HEK293 (cell line): ENCODE results near the gene DHDH.

Source experiments
- AEBP2 ChIP-seq: fragments of 450-650 bp; formaldehyde crosslinking; IDR thresholded peaks from 2 replicates; pipeline ENCODE4 v1.5.1; 2016; ENCODE audit warnings: missing biosample characterization, missing genetic modification characterization, borderline replicate concordance
- GLI4 ChIP-seq: fragments of 450-650 bp; formaldehyde crosslinking; IDR thresholded peaks from 2 replicates; pipeline ENCODE4 v1.5.1; 2016; ENCODE audit warnings: missing biosample characterization, missing genetic modification characterization
- KLF10 ChIP-seq: fragments of 450-650 bp; IDR thresholded peaks from 2 replicates; pipeline ENCODE4 v1.5.1; 2018; ENCODE audit warnings: missing biosample characterization, mild to moderate bottlenecking, missing genetic modification characterization
- KLF8 ChIP-seq: fragments of 450-650 bp; formaldehyde crosslinking; IDR thresholded peaks from 2 replicates; pipeline ENCODE4 v1.5.1; 2016; ENCODE audit warnings: missing biosample characterization, missing genetic modification characterization
- MEIS1 ChIP-seq: sonication (generic); formaldehyde crosslinking; IDR thresholded peaks from 2 replicates; pipeline ENCODE4 v1.8.1; 2022; ENCODE audit warnings: missing genetic modification reagents, mild to moderate bottlenecking, borderline replicate concordance
- PATZ1 ChIP-seq: fragments of 450-650 bp; formaldehyde crosslinking; IDR thresholded peaks from 2 replicates; pipeline ENCODE4 v1.5.1; 2016; ENCODE audit warnings: missing biosample characterization, missing genetic modification characterization
- PRDM1 ChIP-seq: fragments of 450-650 bp; formaldehyde crosslinking; IDR thresholded peaks from 2 replicates; pipeline ENCODE4; 2016; ENCODE audit warnings: missing biosample characterization, missing genetic modification characterization
- PRDM6 ChIP-seq: fragments of 450-650 bp; formaldehyde crosslinking; IDR thresholded peaks from 2 replicates; pipeline ENCODE4 v1.5.1; 2017; ENCODE audit warnings: missing biosample characterization, missing genetic modification characterization
- RBAK ChIP-seq: fragments of 450-650 bp; formaldehyde crosslinking; IDR thresholded peaks from 2 replicates; pipeline ENCODE4 v1.5.1; 2016; ENCODE audit warnings: missing biosample characterization, missing genetic modification characterization
- SCRT1 ChIP-seq: fragments of 450-650 bp; formaldehyde crosslinking; IDR thresholded peaks from 2 replicates; pipeline ENCODE4 v1.5.1; 2016; ENCODE audit warnings: missing biosample characterization, missing genetic modification characterization, borderline replicate concordance
- SP2 ChIP-seq: fragments of 450-650 bp; formaldehyde crosslinking; IDR thresholded peaks from 2 replicates; pipeline ENCODE4 v1.5.1; 2016; ENCODE audit warnings: missing biosample characterization, missing genetic modification characterization
- ZBTB17 ChIP-seq: fragments of 450-650 bp; formaldehyde crosslinking; IDR thresholded peaks from 2 replicates; pipeline ENCODE4 v1.5.1; 2016; ENCODE audit warnings: missing biosample characterization, missing genetic modification characterization
- ZBTB26 ChIP-seq: fragments of 450-650 bp; formaldehyde crosslinking; optimal IDR thresholded peaks from 2 replicates; pipeline ENCODE3; 2016; ENCODE audit warnings: missing biosample characterization, mild to moderate bottlenecking, missing genetic modification characterization
- ZBTB7A ChIP-seq: fragments of 450-650 bp; formaldehyde crosslinking; IDR thresholded peaks from 2 replicates; pipeline ENCODE4 v1.5.1; 2016; ENCODE audit warnings: low read depth, missing biosample characterization, missing genetic modification characterization
- ZFP69B ChIP-seq: fragments of 450-650 bp; formaldehyde crosslinking; IDR thresholded peaks from 2 replicates; pipeline ENCODE4 v1.5.1; 2016; ENCODE audit warnings: missing biosample characterization, missing genetic modification characterization
- ZNF155 ChIP-seq: fragments of 450-650 bp; formaldehyde crosslinking; IDR thresholded peaks from 2 replicates; pipeline ENCODE4 v1.5.1; 2016; ENCODE audit warnings: missing biosample characterization, missing genetic modification characterization
- ZNF221 ChIP-seq: fragments of 450-650 bp; formaldehyde crosslinking; IDR thresholded peaks from 2 replicates; pipeline ENCODE4 v1.5.1; 2017; ENCODE audit warnings: missing biosample characterization, missing genetic modification characterization, borderline replicate concordance
- ZNF223 ChIP-seq: fragments of 450-650 bp; formaldehyde crosslinking; IDR thresholded peaks from 2 replicates; pipeline ENCODE4 v1.5.1; 2016; ENCODE audit warnings: missing biosample characterization, missing genetic modification characterization
- ZNF239 ChIP-seq: fragments of 450-650 bp; formaldehyde crosslinking; IDR thresholded peaks from 2 replicates; pipeline ENCODE4 v1.5.1; 2016; ENCODE audit warnings: missing biosample characterization, missing genetic modification characterization
- ZNF302 ChIP-seq: fragments of 450-650 bp; formaldehyde crosslinking; IDR thresholded peaks from 2 replicates; pipeline ENCODE4 v1.5.1; 2016; ENCODE audit warnings: missing biosample characterization, missing genetic modification characterization, low read depth
- ZNF311 ChIP-seq: fragments of 450-650 bp; formaldehyde crosslinking; IDR thresholded peaks from 2 replicates; pipeline ENCODE4 v1.5.1; 2017; ENCODE audit warnings: missing biosample characterization, missing genetic modification characterization, borderline replicate concordance
- ZNF37A ChIP-seq: fragments of 450-650 bp; IDR thresholded peaks from 2 replicates; pipeline ENCODE4 v1.5.1; 2018; ENCODE audit warnings: missing biosample characterization, missing genetic modification characterization
- ZNF391 ChIP-seq: fragments of 450-650 bp; formaldehyde crosslinking; IDR thresholded peaks from 2 replicates; pipeline ENCODE4 v1.5.1; 2016; ENCODE audit warnings: low read depth, missing biosample characterization, missing genetic modification characterization, borderline replicate concordance
- ZNF398 ChIP-seq: fragments of 450-650 bp; formaldehyde crosslinking; IDR thresholded peaks from 2 replicates; pipeline ENCODE4 v1.5.1; 2017; ENCODE audit warnings: missing biosample characterization, missing genetic modification characterization
- ZNF426 ChIP-seq: fragments of 450-650 bp; formaldehyde crosslinking; IDR thresholded peaks from 2 replicates; pipeline ENCODE4 v1.5.1; 2017; ENCODE audit warnings: missing biosample characterization, missing genetic modification characterization, mild to moderate bottlenecking, inconsistent platforms, moderate library complexity
- ZNF544 ChIP-seq: fragments of 450-650 bp; formaldehyde crosslinking; IDR thresholded peaks from 2 replicates; pipeline ENCODE4 v1.5.0; 2017; ENCODE audit warnings: missing biosample characterization, missing genetic modification characterization
- ZNF548 ChIP-seq: fragments of 450-650 bp; formaldehyde crosslinking; IDR thresholded peaks from 2 replicates; pipeline ENCODE4 v1.5.1; 2016; ENCODE audit warnings: missing biosample characterization, missing genetic modification characterization
- ZNF549 ChIP-seq: fragments of 450-650 bp; IDR thresholded peaks from 2 replicates; pipeline ENCODE4 v1.5.1; 2018; ENCODE audit warnings: missing biosample characterization, missing genetic modification characterization, mild to moderate bottlenecking, inconsistent platforms, moderate library complexity
- ZNF600 ChIP-seq: fragments of 450-650 bp; formaldehyde crosslinking; IDR thresholded peaks from 2 replicates; pipeline ENCODE4 v1.5.1; 2016; ENCODE audit warnings: missing biosample characterization, missing genetic modification characterization
- ZNF626 ChIP-seq: fragments of 450-650 bp; sonication (Bioruptor Pico); formaldehyde crosslinking; IDR thresholded peaks from 2 replicates; pipeline ENCODE4 v1.5.1; 2018; ENCODE audit warnings: missing biosample characterization, missing genetic modification characterization, inconsistent platforms
- ZNF658 ChIP-seq: fragments of 450-650 bp; formaldehyde crosslinking; IDR thresholded peaks from 2 replicates; pipeline ENCODE4; 2016; ENCODE audit warnings: missing biosample characterization, missing genetic modification characterization
- ZNF664 ChIP-seq: fragments of 450-650 bp; formaldehyde crosslinking; IDR thresholded peaks from 2 replicates; pipeline ENCODE4 v1.5.1; 2016; ENCODE audit warnings: missing biosample characterization, missing genetic modification characterization
- ZNF830 ChIP-seq: fragments of 450-650 bp; IDR thresholded peaks from 2 replicates; pipeline ENCODE4 v1.5.0; 2018; ENCODE audit warnings: missing biosample characterization, missing genetic modification characterization, low read depth, mild to moderate bottlenecking, moderate library complexity

The DHDH gene

GRCh38 chr19:48965040-48965805 lies 31.7 kb downstream of the DHDH start, which contains the start of gene FTL (continued):
- TF ChIP-seq PRDM1 (tag by site-specific recombination) (no peak), ZNF37A (tag by site-specific recombination) (no peak), GLI4 (tag by site-specific recombination) (peak; percentile 90), ZNF548 (no peak), ZNF426 (tag by site-specific recombination) (no peak), SCRT1 (tag by site-specific recombination) (no peak; the same call in 1 of the 2 replicates), ZBTB26 (peak; percentile 56), ZNF626 (no peak), ZFP69B (tag by site-specific recombination) (peak; percentile 76; the same call in 1 of the 2 replicates), ZNF391 (tag by site-specific recombination) (peak; percentile 92; the same call in 1 of the 2 replicates), ZNF664 (no peak), ZNF155 (tag by site-specific recombination) (no peak), ZNF658 (no peak), MEIS1 (CRISPR knock-in tag) (no peak), ZNF600 (tag by site-specific recombination) (no peak), ZBTB7A (tag by site-specific recombination) (no peak), ZNF221 (tag by site-specific recombination) (no peak), ZNF302 (tag by site-specific recombination) (0 out of 2 replicates have a peak, but pooled peaks have one; percentile 53), RBAK (tag by site-specific recombination) (no peak), AEBP2 (no peak), KLF10 (tag by site-specific recombination) (peak; percentile 63), ZNF311 (tag by site-specific recombination) (no peak), SP2 (tag by site-specific recombination) (peak; percentile 89), PRDM6 (tag by site-specific recombination) (no peak), ZNF398 (tag by site-specific recombination) (no peak), ZNF830 (no peak), ZBTB17 (tag by site-specific recombination) (peak; percentile 92), ZNF544 (tag by site-specific recombination) (no peak), PATZ1 (tag by site-specific recombination) (peak; percentile 75), ZNF223 (tag by site-specific recombination) (no peak), ZNF549 (no peak), KLF8 (peak; percentile 56; the same call in 1 of the 2 replicates), ZNF239 (tag by site-specific recombination) (peak; percentile 44; the same call in 1 of the 2 replicates)
